ENCODE results near the gene C1orf198. TPM values are rescaled to one million over a fixed set of nuclear protein-coding genes. Genes with fewer than 3 reads are reported as not detected.

The C1orf198 gene
- total RNA-seq, 2 donors from 2014 or later = 166 to 273 TPM

DNA sequence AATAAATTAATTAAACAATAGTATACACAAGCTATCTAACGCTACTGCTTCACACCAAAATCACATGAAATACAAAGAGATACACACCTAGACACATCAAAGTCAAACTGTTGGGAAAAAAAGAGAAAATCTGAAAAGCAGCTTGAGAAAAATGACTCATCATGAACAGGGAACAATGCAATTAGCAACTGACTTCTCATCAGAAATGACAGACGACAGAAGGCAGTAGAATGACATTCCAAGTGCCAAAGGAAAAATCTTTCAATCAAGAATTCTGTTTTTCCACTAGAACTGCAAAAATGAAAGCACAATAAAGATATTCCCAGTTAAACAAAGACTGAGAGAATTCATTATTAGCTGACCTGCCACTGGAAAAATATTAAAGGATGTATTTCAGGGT is 63.9 kb downstream of the C1orf198 start:
- no peaks in the 10 kb centered on the region for H3K27me3 ChIP-seq (replicated peaks; ENCODE audit: insufficient read depth)
- no peaks in the 10 kb centered on the region for H3K36me3 ChIP-seq
- TF ChIP-seq, protein P1, sequence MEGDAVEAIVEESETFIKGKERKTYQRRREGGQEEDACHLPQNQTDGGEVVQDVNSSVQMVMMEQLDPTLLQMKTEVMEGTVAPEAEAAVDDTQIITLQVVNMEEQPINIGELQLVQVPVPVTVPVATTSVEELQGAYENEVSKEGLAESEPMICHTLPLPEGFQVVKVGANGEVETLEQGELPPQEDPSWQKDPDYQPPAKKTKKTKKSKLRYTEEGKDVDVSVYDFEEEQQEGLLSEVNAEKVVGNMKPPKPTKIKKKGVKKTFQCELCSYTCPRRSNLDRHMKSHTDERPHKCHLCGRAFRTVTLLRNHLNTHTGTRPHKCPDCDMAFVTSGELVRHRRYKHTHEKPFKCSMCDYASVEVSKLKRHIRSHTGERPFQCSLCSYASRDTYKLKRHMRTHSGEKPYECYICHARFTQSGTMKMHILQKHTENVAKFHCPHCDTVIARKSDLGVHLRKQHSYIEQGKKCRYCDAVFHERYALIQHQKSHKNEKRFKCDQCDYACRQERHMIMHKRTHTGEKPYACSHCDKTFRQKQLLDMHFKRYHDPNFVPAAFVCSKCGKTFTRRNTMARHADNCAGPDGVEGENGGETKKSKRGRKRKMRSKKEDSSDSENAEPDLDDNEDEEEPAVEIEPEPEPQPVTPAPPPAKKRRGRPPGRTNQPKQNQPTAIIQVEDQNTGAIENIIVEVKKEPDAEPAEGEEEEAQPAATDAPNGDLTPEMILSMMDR (IDR thresholded peaks at IDR 0.05) = no peak
- no peak overlapping the region for H3K27ac ChIP-seq
- ATAC-seq (ENCODE audit: insufficient number of reproducible peaks, low FRiP score, low read depth) (no peak), DNase-seq (ENCODE audit: low spot score) (no peak)
- no peak overlapping the region for H3K4me3 ChIP-seq
- peaks cover 6 to 29% of the 10 kb centered on the region in 2 donors for H3K4me1 ChIP-seq (ENCODE audit: control insufficient read depth in 1 of 2, low read depth in 2 of 2)
- H3K9me3 ChIP-seq = no peaks in the 10 kb centered on the region

DNA sequence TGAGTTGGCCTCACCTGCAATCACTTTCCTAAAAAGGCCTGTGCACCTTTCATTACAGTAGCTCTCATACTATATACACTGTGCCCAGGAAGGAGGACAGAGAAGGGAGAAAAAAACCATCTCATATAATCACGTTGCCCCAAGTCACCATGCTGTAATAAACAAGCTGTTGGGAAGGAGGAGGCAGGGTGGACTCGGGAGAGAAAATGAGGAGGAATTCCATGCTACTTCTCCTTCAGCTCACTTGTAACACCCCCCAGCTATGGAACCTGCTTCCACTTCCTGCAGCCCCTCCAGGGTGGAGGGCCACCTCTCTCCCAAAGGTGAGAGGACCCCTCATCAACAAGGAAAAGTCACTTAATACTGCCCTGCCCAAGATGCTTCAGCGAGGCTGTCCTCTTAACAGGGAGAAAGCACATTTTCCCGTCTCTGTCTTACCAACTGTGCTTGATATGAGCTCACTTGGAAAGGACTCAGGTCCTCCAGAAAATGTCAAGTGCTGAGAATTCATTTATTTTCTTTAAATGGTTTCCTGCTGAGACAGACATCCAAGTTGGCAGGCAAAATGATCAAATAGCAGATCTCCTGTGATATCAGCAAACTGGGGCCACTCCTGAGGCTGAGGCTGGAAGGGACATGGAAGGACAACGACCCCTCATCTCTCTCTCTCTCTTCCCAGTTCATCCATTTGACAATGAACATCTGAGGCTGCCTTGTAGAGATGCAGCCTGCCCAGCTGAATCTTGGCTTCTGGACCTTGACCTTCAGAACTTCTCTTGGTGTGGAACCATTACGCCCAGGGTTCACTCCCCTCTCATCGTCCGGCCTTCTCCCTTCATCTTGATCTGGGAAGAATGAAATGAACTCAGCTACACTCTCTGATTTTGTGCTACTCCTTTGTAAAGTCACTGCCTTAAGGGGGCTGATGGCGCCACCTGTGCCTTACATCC is 67.2 kb downstream of the C1orf198 start:
- no peaks in the 10 kb centered on the region for H3K9me3 ChIP-seq
- no peak overlapping the region for H3K4me3 ChIP-seq
- H3K36me3 ChIP-seq = no peaks in the 10 kb centered on the region
- no peak overlapping the region for H3K27ac ChIP-seq
- TF ChIP-seq, protein P1 (IDR thresholded peaks at IDR 0.05) = no peak
- no peaks in the 10 kb centered on the region for H3K4me1 ChIP-seq (ENCODE audit: control insufficient read depth in 1 of 2, low read depth in 2 of 2)
- DNase-seq (ENCODE audit: low spot score) (no peak), ATAC-seq (ENCODE audit: insufficient number of reproducible peaks, low FRiP score, low read depth) (no peak)
- no peaks in the 10 kb centered on the region for H3K27me3 ChIP-seq (replicated peaks; ENCODE audit: insufficient read depth)

DNA sequence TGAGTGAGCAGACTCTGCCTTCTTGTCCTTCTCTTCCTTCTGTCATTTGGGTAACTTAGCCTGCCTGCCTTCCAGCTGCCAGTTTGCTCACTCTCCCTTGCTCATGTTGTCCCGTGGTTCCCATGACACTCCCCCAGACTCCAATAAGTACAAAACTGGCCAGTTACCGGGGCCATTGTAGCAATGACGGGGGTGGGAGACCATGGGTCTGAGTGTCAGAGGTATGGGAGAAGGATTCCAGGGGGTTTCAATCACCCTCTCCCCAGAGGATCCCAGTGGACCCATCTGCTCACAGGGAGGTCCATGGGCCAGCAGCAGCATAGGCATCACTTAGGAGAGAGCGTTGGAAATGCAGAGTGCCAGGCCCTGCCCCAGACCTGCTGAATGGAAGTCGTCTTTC is 69.8 kb downstream of the C1orf198 start:
- Histone ChIP-seq H3K36me3 (no peaks in the 10 kb centered on the region), H3K4me3 (no peak overlapping the region), H3K4me1 (ENCODE audit: control insufficient read depth in 1 of 2, low read depth in 2 of 2) (no peaks in the 10 kb centered on the region), H3K9me3 (no peaks in the 10 kb centered on the region), H3K27ac (no peak overlapping the region), H3K27me3 (replicated peaks; ENCODE audit: insufficient read depth) (no peaks in the 10 kb centered on the region)
- TF ChIP-seq, protein P1 (IDR thresholded peaks at IDR 0.05) = no peak
- no peak for ATAC-seq (ENCODE audit: insufficient number of reproducible peaks, low FRiP score, low read depth)
- no peak for DNase-seq (ENCODE audit: low spot score)

DNA sequence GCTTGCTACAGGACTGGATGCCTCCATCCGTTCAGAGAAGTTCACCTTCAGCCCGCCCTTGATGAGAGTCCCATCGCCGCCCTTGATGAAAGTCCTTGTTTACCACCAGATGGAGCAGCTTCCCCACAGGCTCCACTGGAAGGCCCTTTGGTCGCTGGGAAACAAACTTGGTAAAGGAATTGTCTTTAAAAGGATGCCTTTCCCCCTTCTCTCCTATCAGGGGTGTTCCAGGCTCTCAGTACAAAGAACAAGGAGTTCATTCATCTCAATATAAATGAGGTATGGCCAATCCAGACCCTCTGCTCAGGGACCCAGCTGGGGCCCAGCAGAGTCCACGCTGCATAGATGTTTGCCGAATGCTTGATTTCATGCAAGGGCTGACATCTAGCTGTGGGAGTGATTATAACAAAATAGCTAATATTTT is 70.4 kb downstream of the C1orf198 start:
- ATAC-seq (ENCODE audit: insufficient number of reproducible peaks, low FRiP score, low read depth) = peak; percentile 74
- no peaks in the 10 kb centered on the region for H3K4me1 ChIP-seq (ENCODE audit: control insufficient read depth in 1 of 2, low read depth in 2 of 2)
- no peaks in the 10 kb centered on the region for H3K9me3 ChIP-seq
- no peak overlapping the region for H3K27ac ChIP-seq
- no peak for DNase-seq (ENCODE audit: low spot score)
- TF ChIP-seq, protein P1 (IDR thresholded peaks at IDR 0.05) = peak; percentile 79
- H3K36me3 ChIP-seq = no peaks in the 10 kb centered on the region
- H3K27me3 ChIP-seq (replicated peaks; ENCODE audit: insufficient read depth) = no peaks in the 10 kb centered on the region
- H3K4me3 ChIP-seq = no peak overlapping the region

DNA sequence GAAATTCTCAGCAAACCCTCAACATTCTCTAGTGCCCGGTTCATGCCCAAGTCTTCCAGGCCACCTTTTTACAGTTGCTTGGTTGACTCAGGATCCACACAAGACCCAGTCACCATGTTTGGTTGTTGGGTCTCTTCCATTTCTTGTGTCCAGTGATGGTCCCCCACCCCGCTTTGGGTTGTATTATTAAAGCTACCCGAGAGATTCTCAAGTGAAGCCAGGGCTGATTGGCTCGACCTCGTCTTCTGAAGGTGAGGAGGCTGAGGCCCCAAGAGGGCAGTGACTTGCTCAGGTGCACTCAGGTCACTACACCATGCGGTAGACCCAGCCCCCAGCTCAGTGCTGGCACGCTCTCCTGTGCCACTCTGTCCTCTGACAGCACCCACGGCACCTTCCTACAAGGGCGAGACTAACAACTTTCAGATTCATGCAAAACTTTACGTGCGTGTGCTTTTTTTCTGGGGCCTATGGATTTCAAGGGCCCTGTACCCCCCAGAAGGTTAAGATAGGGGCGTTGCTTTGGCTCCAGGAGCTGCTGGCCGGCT is 70.9 kb downstream of the C1orf198 start:
- H3K4me3 ChIP-seq = no peak overlapping the region
- ATAC-seq (ENCODE audit: insufficient number of reproducible peaks, low FRiP score, low read depth) = no peak
- no peak for DNase-seq (ENCODE audit: low spot score)
- no peaks in the 10 kb centered on the region for H3K4me1 ChIP-seq (ENCODE audit: control insufficient read depth in 1 of 2, low read depth in 2 of 2)
- H3K27ac ChIP-seq = no peak overlapping the region
- TF ChIP-seq, protein P1 (IDR thresholded peaks at IDR 0.05) = no peak
- H3K9me3 ChIP-seq = no peaks in the 10 kb centered on the region
- no peaks in the 10 kb centered on the region for H3K36me3 ChIP-seq
- H3K27me3 ChIP-seq (replicated peaks; ENCODE audit: insufficient read depth) = no peaks in the 10 kb centered on the region

Data from thoracic aorta (tissue), 2 donors.